Activated CD4-positive, alpha-beta T cell treated with anti-CD3 and anti-CD28 coated beads, Interleukin-2, Interleukin-4, amounts not matched to agents 100 ng/mL and 50 ng/mL, durations not matched to agents 16 hours and 8 hours (primary cell): ENCODE measurements around the gene TAS2R46.
"Not testable (repeated sequence)": the region's sequence is repeated elsewhere in the genome, so short reads cannot be mapped to it uniquely, and the experiment has no call there.

Experiments
- DNase-seq: peaks from one replicate; pipeline ENCODE4 v3.0.0-alpha.2; 2020; ENCODE audit warnings: low spot score

TAS2R46 gene

GRCh38 chr12:11039171-11039570 lies 22.9 kb downstream of the TAS2R46 start:
- no peak for DNase-seq

GRCh38 chr12:11033959-11034358 lies 28.1 kb downstream of the TAS2R46 start:
- not testable (repeated sequence) for DNase-seq

GRCh38 chr12:11031307-11031706 lies 30.8 kb downstream of the TAS2R46 start, which contains the start of gene TAS2R31:
Gene TAS2R31 (minus strand): TSS chr12:11031407. CDS start chr12:11031335, 72 bp downstream.
- DNase-seq: no peak

GRCh38 chr12:11026118-11026517 lies 36.0 kb downstream of the TAS2R46 start:
- no peak for DNase-seq

GRCh38 chr12:11023387-11023786 lies 38.7 kb downstream of the TAS2R46 start:
- DNase-seq: no peak

- DNase-seq: no peak
These were observed 39.6 kb downstream of the TAS2R46 start, which contains the start of gene TAS2R19 for GRCh38 chr12:11022520-11022919. Gene TAS2R19 (minus strand): TSS chr12:11022620. CDS start chr12:11022571, 49 bp downstream.

- no peak for DNase-seq
These were observed 45.2 kb downstream of the TAS2R46 start for GRCh38 chr12:11016937-11017336.

GRCh38 chr12:11015775-11016430 lies 46.2 kb downstream of the TAS2R46 start:
- DNase-seq: no peak

GRCh38 chr12:11014234-11014633 lies 47.9 kb downstream of the TAS2R46 start:
- no peak for DNase-seq
